Spleen (tissue), 11 donors: ENCODE results near the gene ZNF518B. TPM values are rescaled to one million over a fixed set of nuclear protein-coding genes. Genes with fewer than 3 reads are reported as not detected.

Source experiments
- DNase-seq: peaks from one replicate; pipeline ENCODE4 v3.0.0-alpha.2; 2020
- H3K27ac ChIP-seq, 8 donors: fragments of 200-600 bp; sonication (generic) in 7 of 8; 1 replicate in 4 of 8; 2 replicates in 4 of 8; pipeline versions ENCODE4 v1.5.0 to v1.8.0; 2016 to 2021; ENCODE audit warnings: inconsistent platforms in 4 of 8, mild to moderate bottlenecking in 4 of 8, moderate library complexity in 1 of 8
- H3K27me3 ChIP-seq, 7 donors: fragments of 200-600 bp; sonication (generic) in 6 of 7; replicated peaks in 1 of 7; 1 replicate in 4 of 7; 2 replicates in 3 of 7; pipeline versions ENCODE4 v1.5.0 to v1.8.0; 2016 to 2021; ENCODE audit warnings: inconsistent platforms in 3 of 7, mild to moderate bottlenecking in 1 of 7
- H3K36me3 ChIP-seq, 6 donors: fragments of 200-600 bp; sonication (generic) in 5 of 6; 1 replicate in 4 of 6; 2 replicates in 2 of 6; pipeline versions ENCODE4 v1.5.0 to v1.8.0; 2016 to 2021; ENCODE audit warnings: inconsistent platforms in 2 of 6
- H3K4me1 ChIP-seq, 6 donors: fragments of 200-600 bp; sonication (generic) in 5 of 6; 1 replicate in 3 of 6; 2 replicates in 3 of 6; pipeline versions ENCODE4 v1.5.0 to v1.8.0; 2016 to 2021; ENCODE audit warnings: inconsistent platforms in 3 of 6
- H3K4me3 ChIP-seq, 8 donors: fragments of 200-600 bp; sonication (generic) in 7 of 8; 1 replicate in 4 of 8; 2 replicates in 4 of 8; pipeline versions ENCODE4 v1.5.0 to v1.8.0; 2016 to 2021; ENCODE audit warnings: inconsistent platforms in 4 of 8, mild to moderate bottlenecking in 4 of 8, moderate library complexity in 2 of 8
- H3K9me3 ChIP-seq, 8 donors: fragments of 200-600 bp; sonication (generic) in 7 of 8; 1 replicate in 4 of 8; 2 replicates in 4 of 8; pipeline versions ENCODE4 v1.5.0 to v1.8.0; 2016 to 2021; ENCODE audit warnings: inconsistent platforms in 4 of 8
- CTCF ChIP-seq, 11 experiments: fragments of 200-600 bp in 7 of 11; fragments of 450-650 bp in 4 of 11; sonication (generic) in 4 of 11; IDR thresholded peaks in 8 of 11; conservative IDR thresholded peaks in 3 of 11; 1 replicate in 7 of 11; 2 replicates in 4 of 11; pipeline versions ENCODE4 v1.4.0 to v1.8.0; 2016 to 2021; ENCODE audit warnings: antibody characterized with exemption in 11 of 11, inconsistent platforms in 4 of 11, mild to moderate bottlenecking in 1 of 11
- POLR2A ChIP-seq, 3 donors: fragments of 450-650 bp; IDR thresholded peaks; one replicate each; pipeline ENCODE4 v1.5.1; 2017; ENCODE audit warnings: antibody characterized with exemption in 3 of 3, mild to moderate bottlenecking in 1 of 3
- POLR2AphosphoS5 ChIP-seq, 3 donors: sonication (generic); formaldehyde crosslinking; IDR thresholded peaks; one replicate each; pipeline ENCODE4 v1.5.1; 2017; ENCODE audit warnings: antibody characterized with exemption in 3 of 3
- WGBS, 5 donors: extraction: QIAGEN DNeasy Blood & Tissue Kit in 3 of 5; methylation state at CpG; one replicate each; pipeline versions ENCODE4 v1.1.5 to v1.1.7; 2013 to 2018; 5-methylcytosine and 5-hydroxymethylcytosine counted together
- intact Hi-C: fragments of 100-400 bp; cut with DNase I; formaldehyde crosslinking; loops from one replicate; pipeline ENCODE4 v1.15.0; 2023; ENCODE audit warnings: low total_unique reads
- polyA plus RNA-seq, 3 donors: library from polyadenylated mRNA; stranded (reverse); fragments of 200-250 nt; gene quantifications; one replicate each; pipeline ENCODE4 v1.2.1, GENCODE V29; 2013
- total RNA-seq, 7 donors: library from RNA; depleted of rRNA in 3 of 7; stranded (reverse); fragments of >200 nt in 3 of 7; fragmentation: NEBNext Ultra II Directional in 4 of 7; extraction: Animal tissue kit (Norgen Biotek cat#: 25700) in 4 of 7; gene quantifications; one replicate each; pipeline versions ENCODE4 v1.1.0 to v1.2.1, GENCODE V29; 2016 to 2021
- donor health status: healthy with polysubstance abuse.
- donor health status: DM: no; HTN: no; CAD: no; lungs with moderate emphysema.
- donor health status: DM: no; HTN: no; CAD: no.
- donor health status: Bipolar disorder and iron deficiency.
- donor health status: healthy.
- donor health status: DM: no; HTN: no; CAD: no.
- donor health status: DM: yes; HTN: yes; CAD: no.

ZNF518B gene
- total and polyA plus RNA-seq, 10 donors: 4.9 to 61.9 (median 22.6) TPM

GRCh38 chr4:10459305-10459704 is 2.1 kb upstream of the ZNF518B start:
- 88 to 91% (median 91%) methylated on average over 8 of the region's 8 CpGs for whole genome bisulfite sequencing, 5 donors
- H3K27me3 ChIP-seq: peaks cover 0 to 61% (median 21%) of the 10 kb centered on the region in 7 donors
- intact Hi-C loops: no loop called here

GRCh38 chr4:10458177-10458576 is 951 bp upstream of the ZNF518B start:
- H3K27ac ChIP-seq: no peak overlapping the region
- intact Hi-C loops: no loop called here
- H3K36me3 ChIP-seq: peaks cover 0 to 21% (median 12%) of the 10 kb centered on the region in 6 donors
- no peak for TF ChIP-seq POLR2A (IDR thresholded peaks at IDR 0.05)
- no peak for TF ChIP-seq CTCF (IDR thresholded peaks at IDR 0.05 in 8 of 11, conservative IDR thresholded peaks at IDR 0.05 in 3 of 11)
- TF ChIP-seq POLR2AphosphoS5 (IDR thresholded peaks at IDR 0.05): no peak
- peak; percentile 75 for DNase-seq
- H3K27me3 ChIP-seq: peaks cover 0 to 50% (median 18%) of the 10 kb centered on the region in 7 donors
- 54 to 73% (median 62%) methylated on average over 12 to 13 of the region's 13 CpGs for WGBS, 5 donors
- peaks cover 3 to 43% (median 30%) of the 10 kb centered on the region in 6 donors for H3K4me1 ChIP-seq
- peaks cover 0 to 5% (median 0%) of the 10 kb centered on the region in 8 donors for H3K9me3 ChIP-seq
- H3K4me3 ChIP-seq: peak overlapping the region in 4 of 8 donors; percentile 56 to 85 (median 61)

More at GRCh38 chr4:10459305-10459704, 2.1 kb upstream of the ZNF518B start:
- TF ChIP-seq POLR2AphosphoS5 (IDR thresholded peaks at IDR 0.05) (no peak), POLR2A (IDR thresholded peaks at IDR 0.05) (no peak), CTCF (IDR thresholded peaks at IDR 0.05 in 8 of 11, conservative IDR thresholded peaks at IDR 0.05 in 3 of 11) (no peak)
- peaks cover 0 to 5% (median 0%) of the 10 kb centered on the region in 8 donors for H3K9me3 ChIP-seq
- peaks cover 0 to 10% (median 3%) of the 10 kb centered on the region in 6 donors for H3K36me3 ChIP-seq
- no peak overlapping the region for H3K4me3 ChIP-seq
- H3K4me1 ChIP-seq: peaks cover 3 to 43% (median 30%) of the 10 kb centered on the region in 6 donors
- DNase-seq: no peak
- H3K27ac ChIP-seq: no peak overlapping the region

GRCh38 chr4:10456595-10457254 is 501 bp downstream of the ZNF518B start:
- WGBS, 5 donors: 1 to 9% (median 4%) methylated on average over 30 to 96 of the region's 96 CpGs
- Histone ChIP-seq H3K27me3 (peaks cover 0 to 35% (median 5%) of the 10 kb centered on the region in 7 donors), H3K4me1 (peaks cover 2 to 41% (median 29%) of the 10 kb centered on the region in 6 donors), H3K9me3 (peaks cover 0 to 13% (median 0%) of the 10 kb centered on the region in 8 donors), H3K27ac (peak overlapping the region; percentile 53 to 93 (median 78)), H3K4me3 (peak overlapping the region; percentile 45 to 85 (median 59)), H3K36me3 (peaks cover 0 to 36% (median 22%) of the 10 kb centered on the region in 6 donors)
- peak; percentile 91 for DNase-seq
- intact Hi-C loops: no loop called here
- TF ChIP-seq POLR2AphosphoS5 (IDR thresholded peaks at IDR 0.05) (peak in 2 of 3 donors; percentile 14 to 57), POLR2A (IDR thresholded peaks at IDR 0.05) (no peak), CTCF (IDR thresholded peaks at IDR 0.05 in 8 of 11, conservative IDR thresholded peaks at IDR 0.05 in 3 of 11) (peak in 1 of 11 experiments; percentile 11)

- peak overlapping the region; percentile 45 to 85 (median 59) for H3K4me3 ChIP-seq
- peaks cover 0 to 30% (median 0%) of the 10 kb centered on the region in 7 donors for H3K27me3 ChIP-seq
- H3K27ac ChIP-seq: peak overlapping the region in 6 of 8 donors; percentile 53 to 93 (median 80)
- TF ChIP-seq POLR2AphosphoS5 (IDR thresholded peaks at IDR 0.05) (no peak), POLR2A (IDR thresholded peaks at IDR 0.05) (no peak), CTCF (IDR thresholded peaks at IDR 0.05 in 8 of 11, conservative IDR thresholded peaks at IDR 0.05 in 3 of 11) (no peak)
- WGBS, 5 donors: 50 to 73% (median 54%) methylated on average over 11 of the region's 11 CpGs
- peaks cover 0 to 41% (median 24%) of the 10 kb centered on the region in 6 donors for H3K36me3 ChIP-seq
- no peak for DNase-seq
- peaks cover 0 to 36% (median 24%) of the 10 kb centered on the region in 6 donors for H3K4me1 ChIP-seq
- H3K9me3 ChIP-seq: peaks cover 0 to 16% (median 0%) of the 10 kb centered on the region in 8 donors
- intact Hi-C loops: no loop called here
These were observed 999 bp downstream of the ZNF518B start for GRCh38 chr4:10456260-10456594.
